NCI-H526 (cell line): Measurements from ENCODE around the gene NDUFS8.

Experiments
- DNase-seq, 2 experiments: peaks; one replicate each; lab custom pipeline; 2025; lab: John Stamatoyannopoulos, UW

Gene NDUFS8

DNA sequence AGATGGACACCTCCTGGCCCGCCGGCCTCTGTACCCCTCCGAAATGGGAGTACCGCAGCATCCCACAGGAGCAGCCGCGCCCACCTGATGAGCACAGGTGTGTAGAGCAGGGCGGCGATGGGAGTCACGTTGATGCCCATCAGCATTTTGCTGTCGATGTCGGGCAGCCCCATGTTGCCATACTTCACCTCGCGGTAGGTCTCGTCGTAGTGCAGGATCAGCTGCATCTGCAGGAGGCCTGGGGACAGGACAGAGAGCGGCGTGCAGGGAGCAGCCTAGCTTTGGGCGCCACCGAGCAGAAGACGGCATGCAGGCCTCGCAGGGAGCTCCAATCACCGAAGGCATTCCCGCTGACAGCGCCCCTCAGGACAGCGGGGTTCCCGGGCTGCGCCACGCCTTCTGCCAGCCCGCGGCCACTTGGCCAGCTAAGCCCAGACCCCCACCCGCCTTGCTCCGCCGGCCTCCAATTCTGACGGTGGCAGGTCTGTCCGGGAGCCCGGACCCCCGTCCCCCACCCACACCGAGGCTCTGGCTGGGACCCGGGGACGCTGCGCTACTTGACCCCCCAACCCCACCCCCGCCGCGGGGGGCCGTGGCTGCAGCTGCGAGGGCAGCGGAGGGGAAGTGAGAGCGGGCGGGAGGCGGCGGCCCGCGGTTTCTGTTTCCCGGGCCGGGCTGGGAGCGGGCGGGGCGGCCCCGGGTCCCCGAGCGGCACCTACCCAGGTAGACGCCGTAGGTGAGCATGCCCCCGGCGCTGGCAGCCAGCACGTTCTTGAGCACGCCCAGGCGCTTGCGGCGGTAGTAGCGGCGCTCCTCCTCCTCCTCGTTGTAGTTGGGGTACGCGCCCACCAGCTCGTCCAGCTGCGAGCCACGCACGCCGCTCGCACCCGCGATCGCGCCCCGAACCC, 27.3 kb upstream of the NDUFS8 start:
- peak; percentile 30 to 85 for DNase-seq

DNA sequence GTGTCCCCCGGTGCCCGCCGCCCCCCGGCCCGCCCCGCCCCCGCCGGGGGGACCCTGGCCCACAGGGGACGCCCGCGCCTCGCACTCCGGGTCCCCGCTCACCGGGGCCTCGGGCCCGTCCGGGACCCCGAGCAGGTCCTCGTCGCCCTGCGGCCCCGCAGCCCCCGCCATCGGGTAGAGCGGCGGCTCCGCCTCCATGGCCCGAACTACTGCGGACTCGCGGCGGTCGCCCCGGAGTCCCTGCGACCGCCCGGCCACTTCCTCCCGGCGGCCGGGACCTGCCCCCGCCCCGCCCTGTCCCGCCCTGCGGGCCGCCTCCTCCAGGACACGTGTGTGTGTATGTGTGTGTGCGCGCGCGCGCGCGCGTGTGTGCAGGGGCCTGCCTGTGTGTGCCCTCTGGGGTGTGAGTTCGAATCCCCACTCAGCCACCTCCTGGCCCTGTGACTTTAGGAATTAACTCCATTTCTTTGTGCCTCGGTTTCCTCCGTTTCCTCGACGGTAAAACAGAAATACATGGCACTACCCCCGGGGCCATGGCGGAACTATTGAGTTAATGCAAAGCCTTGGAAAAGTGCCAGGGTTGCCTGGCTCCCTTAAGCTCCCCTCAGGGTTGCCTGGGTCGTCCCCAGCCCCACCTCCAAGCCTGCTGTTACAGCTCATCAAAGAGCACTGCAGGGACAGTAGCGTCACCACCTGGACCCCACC, 26.5 kb upstream of the NDUFS8 start, which contains the start of gene UNC93B1:
Gene UNC93B1, minus strand, starts transcription at position 252 of the 705 bp plus-strand sequence. Its CDS starts 54 bp downstream, at position 198.
- peak; percentile 57 to 92 for DNase-seq

DNA sequence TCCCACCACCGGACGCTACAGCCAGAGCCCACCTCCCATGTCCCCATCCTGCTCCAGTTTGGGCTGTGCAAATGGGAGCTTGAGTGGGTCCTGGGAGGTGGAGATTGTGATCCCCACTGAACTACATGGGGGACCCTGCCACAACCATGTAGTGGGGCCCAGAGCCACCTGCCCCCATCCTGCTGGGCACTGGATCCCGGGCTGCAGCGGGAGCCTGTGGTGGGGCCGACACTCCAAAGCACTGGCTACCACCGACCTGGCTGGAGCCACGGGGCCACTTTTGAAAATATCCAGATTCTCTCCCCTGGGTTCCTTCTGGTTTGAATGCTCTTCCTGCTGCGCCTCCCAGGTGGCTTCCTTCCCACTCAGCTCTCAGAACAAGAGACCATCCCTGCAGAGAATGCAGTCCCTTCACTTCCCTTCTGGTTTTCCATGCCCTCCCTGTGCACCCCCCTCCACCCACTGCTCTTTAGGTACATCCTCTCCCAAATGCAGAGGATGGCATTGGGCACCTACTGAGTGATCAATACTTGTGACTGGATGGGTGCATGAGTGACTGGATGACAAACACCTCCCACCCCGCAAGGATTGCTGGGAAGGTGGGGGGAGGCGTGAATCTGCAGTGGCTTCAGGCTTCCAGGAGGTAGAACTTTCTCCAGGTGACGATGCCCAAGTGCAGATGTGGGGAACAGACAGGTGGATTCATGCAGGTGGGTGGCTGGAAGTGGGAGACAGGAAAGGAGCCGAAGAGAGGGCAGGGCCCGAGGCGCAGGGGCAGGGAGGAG, 25.7 kb upstream of the NDUFS8 start:
- no peak for DNase-seq

DNA sequence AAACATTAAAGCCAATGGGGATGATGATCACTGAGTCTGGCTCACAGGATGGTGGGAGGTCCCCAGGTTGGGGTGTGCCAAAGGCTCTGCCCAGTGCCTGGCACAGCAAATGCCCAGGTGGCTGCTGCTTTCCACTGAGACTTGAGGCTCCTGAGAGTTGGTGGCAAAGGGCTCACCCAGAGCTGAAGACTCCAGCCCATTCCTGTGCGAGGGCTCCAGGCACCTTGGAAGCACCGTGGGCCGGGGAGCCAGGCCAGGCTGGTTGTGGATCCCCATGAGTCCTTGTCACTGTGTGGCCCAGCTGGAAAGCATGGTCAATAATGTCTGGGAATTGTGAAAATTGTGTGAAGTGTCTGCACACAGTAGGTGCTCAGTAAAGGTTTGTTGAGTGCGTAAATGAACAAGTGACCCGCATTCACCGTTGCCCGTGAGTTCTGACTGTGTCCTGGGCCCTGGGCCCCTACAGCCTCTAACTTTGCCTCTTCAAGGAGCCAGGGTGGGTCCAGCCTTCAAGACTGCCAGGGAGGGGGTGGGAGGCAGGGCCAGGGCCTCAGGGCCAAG, 23.8 kb upstream of the NDUFS8 start:
- DNase-seq, result no peak

DNA sequence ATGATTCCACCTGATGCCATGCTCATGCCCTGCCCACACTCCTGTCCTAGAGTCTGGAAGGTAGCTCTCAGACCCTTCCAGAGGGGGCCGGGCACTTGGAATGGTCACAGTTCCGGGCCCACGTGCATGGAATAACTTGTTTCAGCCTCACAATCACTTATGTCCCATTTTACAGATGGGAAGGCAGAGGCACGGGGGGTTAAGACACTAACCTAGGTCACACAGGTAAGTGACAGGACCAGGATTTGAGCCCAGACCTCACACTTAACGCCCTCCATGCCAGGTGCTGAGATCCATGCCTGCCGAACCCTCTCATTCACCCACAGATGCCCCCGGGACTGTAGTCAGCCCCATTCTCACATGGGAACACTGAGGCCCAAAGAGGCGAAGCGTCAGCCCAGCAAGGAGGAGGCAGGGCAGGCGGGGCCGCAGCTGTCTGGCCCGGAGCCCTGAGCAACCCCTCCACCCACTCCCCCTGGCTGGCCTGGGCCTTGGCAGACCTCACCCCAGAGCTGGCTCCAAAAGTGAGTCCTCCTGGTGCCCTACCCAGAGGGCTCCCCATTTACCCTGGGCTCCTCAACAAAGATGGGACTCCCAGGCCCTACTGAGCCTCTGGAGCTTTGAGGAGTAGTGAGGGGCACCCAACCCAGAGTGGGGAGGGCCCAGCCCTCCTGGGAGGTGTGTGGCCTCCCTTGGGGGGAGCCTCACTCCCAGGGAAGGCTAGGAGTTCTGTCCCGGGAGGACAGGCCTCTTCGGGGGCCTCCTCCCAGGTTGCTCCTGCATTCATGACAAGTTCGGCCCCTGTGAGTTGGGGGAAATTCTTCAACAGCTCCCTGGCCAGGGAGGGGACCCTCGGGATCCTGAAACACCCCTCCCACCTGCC, 22.7 kb upstream of the NDUFS8 start:
- no peak for DNase-seq

DNA sequence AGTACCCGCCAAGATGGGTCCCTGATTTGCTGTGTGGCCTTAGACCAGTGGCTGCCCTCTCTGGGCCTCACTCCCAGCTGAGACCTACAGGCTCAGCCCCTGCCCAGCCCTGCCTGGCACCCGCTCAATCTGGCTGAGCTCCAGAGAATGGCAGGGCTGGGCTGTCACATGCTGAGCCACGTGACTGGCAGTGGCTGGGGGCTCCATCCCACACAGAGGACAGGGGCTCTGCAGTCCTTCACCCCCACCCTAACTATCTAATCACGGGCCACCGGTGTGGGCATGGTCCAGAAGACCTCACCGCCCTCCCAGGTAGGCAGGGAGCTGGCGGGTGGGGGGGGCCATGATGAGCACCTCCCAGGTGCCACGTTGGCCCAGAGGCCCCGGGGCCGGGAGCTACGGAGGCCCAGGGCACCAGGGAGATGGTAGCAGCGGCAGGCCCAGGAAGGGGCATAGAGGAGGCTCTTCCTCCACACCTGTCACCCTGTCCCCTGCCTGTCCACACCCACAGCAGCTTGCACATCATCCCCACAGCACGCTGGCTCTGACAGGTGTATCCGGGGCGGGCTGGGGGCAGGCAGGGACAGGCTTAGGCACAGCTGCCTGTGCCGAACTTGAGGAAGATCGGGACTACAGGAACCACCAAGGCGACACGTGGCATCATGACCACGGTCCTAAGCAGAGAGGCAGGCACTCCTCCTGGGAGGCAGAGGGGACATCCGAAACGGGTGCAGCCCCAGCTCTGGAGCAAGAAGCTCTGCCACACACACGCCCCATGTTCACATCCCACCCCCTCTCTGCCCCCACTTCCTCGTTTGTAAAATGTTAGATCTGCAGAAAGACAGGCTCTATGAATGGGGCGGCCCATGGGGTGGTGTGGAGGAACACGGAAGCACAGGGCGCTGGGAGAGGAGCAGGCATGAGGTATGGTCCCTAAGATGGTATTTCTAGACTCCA, 21.8 kb upstream of the NDUFS8 start:
- DNase-seq, result no peak

DNA sequence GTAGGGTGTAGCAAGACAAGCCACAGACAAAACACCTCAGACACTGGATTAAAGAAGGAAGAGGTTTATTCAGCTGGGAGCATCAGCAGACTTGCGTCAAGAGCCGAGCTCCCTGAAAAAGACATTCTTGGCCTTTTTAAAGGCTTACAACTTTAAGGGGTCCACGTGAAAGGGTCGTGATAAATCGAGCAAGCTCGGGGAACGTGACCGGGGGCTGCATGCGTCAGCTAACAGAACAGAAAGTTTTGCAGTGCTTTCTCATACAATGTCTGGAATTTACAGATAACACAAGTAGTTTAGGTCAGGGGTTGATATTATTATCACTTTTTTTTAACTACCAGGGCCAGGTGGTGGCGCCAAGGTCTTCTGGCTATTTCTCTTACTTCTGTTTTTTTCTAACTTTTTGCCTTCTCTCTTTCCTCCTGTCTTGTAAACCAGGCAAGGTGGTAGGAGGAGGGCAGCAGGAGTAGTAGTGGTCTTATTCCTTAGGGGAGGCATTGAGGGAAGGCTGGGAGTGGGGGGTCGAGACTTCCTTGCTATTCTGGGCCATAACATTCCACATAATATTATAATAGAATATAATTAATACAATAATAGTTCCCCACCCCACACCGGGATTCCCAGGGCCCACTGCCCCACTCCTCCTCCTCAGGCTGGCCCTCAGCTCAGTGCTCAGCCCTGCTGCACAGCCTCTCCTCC, 20.9 kb upstream of the NDUFS8 start:
- no peak for DNase-seq

DNA sequence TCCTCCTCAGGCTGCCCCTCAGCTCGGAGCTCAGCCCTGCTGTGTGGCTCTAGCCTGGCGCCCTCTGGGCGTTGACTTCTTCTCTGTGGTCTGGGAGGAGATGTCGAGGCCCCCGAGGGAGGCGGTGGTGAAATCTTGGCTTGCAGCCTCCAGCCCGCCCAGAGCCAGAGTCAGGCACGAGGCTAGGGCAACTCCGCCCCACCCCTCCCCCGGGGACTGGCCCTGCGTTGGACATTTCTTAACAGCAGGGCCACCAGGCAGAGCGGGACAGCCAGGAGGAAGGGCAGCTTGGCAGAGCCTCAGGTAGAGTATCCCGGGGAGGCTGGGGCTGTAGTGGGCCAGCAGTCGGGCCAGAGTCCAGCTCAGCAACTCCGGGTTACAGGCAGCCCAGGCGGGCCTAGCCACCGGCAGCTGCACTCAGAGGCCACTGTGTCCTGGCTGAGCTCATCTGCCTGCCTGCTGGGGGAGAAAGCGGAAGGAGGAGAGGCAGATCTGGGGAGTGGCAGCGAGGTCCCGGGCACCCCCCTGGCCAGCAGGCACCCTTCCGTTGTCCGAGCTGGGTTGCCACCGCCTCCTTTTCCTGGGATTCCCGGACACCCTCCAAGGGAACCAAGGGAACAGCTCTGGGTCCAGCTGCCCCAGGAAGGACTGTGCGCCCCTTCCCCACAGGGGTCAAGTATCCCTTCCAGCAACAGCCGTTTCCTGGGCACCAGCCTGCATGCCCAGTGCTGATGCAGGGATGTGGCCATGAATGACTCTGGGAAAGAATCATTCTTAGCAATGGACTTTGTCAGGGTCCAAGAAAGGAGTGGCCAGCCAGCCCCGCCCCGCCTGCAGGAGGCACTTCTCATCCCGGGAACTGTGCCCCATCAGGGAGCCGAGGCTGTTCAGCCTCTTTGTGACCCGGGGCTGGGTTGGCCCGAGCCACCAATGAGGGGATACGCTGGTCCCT, 20.1 kb upstream of the NDUFS8 start, which contains the start of gene ALDH3B1:
Gene ALDH3B1, plus strand, starts transcription at position 238 of the 952 bp plus-strand sequence. CDS start 4,971 bp downstream, outside the sequence.
- DNase-seq, result no peak

DNA sequence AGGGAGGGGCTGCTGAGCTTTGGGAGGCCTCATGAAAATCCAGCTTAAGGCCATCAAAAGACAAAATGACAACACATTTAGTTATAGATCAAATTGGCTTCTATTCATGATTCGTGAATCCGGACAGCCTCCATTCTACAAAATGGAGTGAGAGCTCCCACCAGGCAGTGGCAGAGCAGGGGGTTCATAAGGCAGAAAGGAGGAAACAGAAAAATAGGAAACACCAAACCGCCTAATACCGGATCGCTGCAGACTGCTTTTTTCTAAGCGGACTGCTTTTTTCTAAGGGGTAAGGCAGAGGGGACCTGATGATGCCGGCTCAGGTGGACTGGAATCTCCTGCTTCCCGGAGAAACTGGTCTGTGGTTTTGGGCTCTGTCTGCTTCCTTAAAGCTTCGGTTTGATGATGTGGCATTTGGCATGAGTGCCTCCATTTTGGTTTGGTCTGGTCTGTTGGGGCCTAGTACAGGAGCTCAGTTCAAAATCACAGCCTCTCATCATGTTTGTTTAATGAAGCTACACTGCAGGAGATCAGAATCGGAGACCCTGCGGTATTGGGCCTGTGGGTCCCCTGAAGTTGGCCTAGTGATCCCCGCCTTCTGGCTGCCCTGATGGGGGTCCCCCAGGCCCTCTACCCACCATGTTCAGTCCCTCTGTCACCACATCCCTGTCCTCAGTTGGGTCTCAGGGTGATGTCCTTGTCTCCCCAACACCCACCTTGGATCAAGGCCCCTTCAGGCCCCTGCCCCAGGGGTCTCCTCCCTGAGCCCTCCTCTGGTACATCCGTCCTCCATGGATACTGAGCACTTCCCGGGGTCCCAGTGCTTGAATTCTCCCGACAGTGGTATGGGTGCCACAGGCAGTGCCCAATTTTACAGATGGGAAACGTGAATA, 19.2 kb upstream of the NDUFS8 start:
- no peak for DNase-seq

DNA sequence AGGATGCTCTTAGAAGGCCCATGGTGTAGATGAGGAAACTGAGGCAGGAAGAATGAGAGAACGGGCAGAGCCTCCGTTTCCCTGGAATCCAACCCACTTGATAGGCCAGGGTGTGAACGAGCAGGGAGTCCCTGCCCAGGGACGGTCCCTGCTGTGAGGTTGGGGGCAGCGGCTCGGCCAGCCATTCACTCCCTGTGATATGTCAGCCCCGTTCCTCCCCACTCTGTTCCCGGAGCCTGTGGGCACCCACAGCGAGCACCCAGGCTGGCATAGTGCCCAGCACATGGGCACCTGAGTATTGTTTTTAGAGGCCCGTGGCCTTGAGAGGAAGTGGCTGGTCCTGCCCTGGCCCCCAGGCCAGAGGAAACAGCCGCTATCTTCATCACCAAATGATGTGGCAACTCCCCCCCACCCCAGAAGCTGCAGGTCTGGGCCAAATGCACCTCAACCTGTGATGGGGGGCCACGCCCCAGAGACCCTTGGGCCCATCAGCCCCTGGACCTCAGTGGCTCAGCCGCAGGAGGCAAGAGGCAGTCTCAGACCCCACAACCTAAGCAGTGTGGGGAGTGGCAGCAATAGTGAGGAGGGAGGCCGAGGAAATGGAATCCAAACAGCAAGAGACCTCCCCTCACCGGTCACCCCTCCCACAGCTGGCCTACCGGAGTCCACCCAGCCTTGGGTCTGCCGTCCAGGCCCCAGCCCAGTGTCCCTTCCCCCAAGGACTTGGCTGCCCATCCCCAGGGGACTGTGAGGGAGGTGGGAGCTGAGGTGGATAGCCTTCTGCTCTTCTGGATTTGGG, 18.2 kb upstream of the NDUFS8 start:
- DNase-seq, result no peak

DNA sequence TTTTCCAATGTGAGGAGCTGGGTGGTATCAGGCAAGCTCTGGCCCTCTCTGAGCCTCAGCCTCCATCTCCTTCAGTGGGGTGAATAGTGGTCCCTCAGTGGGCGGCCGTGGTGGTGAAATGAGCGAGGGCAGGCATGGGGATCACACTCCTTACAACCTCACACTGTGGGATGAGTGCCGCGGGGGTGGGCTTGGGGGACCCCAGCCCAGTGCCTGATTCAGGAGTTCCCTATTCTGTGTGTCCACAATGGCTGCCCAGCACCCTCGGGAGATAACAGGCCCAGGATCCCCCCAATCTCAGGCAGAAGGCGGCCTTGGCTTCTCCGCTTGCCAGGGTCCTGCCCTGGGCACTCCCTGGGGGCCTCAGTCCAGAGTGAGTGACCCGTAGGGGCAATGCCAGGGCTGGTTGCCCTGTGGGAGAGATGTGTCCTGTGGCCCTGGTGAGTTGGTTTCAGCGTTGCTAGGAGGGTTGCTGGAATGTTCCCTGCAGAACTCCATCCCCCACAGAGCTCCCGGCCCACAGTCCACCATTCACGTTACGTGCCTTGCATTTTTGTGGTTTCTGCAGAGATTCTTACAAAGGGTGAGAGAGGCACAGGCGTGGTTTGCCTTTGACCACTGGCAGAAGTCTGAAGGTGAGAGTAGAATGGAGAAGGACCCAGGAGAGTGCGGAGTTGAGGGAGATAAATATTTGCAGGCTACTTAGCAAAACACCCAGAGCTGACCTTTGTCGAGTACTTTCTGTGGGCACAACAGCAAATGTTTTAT, 17.5 kb upstream of the NDUFS8 start:
- DNase-seq, result no peak

DNA sequence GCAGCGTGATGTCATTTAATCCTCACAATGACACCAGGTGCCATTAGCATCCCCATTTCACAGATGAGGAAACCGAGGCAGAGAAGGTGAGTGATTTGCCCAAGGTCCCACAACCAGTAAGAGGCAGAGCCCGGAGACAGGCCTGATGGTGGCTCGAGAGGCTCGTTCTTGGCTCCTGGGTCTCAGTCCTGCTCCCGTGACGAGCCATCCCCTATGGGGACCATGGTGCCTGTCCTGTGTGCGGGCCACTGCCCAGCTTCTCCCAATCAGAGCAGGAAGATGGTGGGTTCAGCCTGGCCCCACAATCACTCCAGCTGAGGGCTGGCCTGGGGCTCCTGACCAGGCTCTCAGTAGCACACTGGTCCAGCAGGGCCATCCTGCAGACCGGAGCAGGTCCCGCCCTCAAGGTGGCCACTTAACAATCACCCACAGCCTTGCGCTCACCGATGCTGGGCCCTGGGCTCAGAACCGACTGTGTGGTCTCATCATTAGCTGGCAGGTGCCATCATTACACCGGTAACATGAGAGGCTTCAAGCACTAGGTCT, 16.8 kb upstream of the NDUFS8 start:
- no peak for DNase-seq

DNA sequence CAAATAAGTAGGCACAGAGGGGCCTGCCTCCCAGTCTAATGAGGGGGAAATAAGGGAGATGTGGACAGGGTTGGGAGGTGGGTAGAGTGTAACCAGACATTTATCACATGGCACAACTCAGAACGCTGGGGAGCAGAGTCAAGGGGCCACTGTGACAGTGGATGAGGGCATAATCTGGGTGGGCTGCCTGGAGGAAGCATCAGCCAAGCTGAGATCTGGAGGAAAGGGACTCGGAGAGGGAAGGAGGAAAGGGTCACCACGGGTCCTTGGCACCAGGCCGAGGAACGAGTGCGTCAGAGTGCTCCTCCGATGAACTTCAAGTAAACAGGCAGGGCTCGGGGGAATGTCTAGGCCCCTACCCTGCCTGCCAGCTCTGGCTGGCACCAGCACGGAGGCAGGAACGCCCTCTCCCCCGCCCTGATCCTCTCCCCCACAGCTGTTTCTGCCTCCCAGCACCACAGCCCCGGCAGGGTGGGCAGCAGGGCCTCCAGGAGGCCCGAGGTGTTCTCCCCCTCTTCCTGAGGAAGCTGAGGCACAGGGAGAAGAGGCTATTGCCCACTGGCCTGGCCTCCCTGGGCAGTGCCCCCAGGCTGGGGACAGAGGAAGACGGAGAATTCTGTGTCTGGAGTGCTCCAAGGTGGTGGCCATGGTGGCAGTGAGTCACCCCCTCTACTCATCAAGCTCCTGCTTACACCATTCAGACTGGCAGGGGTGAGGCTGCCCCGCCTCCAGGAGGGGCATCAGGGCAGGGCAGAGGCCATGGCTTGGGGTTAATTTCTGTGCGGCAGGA, 16.1 kb upstream of the NDUFS8 start:
- DNase-seq, result no peak

DNA sequence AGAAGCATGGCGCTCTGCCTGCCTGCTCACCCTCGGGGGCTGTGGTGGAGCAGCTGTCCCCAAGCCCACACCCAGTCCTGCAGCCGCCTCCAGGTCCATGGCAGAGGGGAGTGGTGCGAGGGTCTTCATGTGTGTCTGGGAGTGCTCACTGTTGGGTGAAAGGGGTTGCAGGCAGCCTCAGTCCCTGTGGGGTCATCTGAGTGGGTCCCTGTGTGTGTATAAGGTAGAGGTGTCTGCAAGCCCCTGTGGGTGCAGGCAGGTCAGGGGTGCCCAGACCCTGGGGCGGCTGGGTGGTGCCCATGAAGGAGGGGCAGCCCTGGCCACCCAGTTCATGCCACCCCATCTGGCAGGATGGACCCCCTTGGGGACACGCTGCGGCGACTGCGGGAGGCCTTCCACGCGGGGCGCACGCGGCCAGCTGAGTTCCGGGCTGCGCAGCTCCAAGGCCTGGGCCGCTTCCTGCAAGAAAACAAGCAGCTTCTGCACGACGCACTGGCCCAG, 15.5 kb upstream of the NDUFS8 start:
- DNase-seq, result no peak
